Measurements from ENCODE around the gene GPR152.
"Not testable (repeated sequence)": the region's sequence is repeated elsewhere in the genome, so short reads cannot be mapped to it uniquely, and the experiment has no call there.

Gene GPR152

DNA sequence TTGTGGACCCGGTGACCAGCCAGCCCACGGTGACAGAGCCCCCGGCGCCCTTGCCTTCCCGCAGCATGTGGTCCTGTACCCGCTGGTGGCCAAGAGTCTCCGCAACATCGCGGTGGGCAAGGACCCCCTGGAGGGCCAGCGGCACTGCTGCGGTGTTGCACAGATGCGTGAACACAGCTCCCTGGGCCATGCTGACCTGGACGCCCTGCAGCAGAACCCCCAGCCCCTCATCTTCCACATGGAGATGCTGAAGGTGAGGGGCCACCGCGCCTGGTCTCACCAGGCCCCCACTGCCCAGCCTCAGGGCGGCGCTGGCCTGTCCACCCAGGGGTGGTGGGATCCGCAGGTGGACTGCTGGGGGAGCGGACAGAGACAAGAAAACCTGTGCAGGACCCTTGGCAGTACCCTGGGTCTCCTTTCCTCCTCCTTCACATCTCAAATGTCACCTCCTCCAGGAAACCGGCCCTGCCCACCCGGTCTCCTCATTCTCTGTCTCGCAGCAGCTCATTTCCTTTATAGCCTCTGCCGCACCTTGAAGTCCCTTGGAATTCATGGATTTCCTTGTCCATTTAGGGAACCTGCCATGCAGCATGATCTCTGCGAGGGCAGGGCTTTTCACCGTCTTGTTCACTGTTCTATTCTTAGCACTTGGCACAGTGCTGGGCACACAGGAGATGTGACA is 36.8 kb upstream of the GPR152 start:
- DNase-seq, result no peak

DNA sequence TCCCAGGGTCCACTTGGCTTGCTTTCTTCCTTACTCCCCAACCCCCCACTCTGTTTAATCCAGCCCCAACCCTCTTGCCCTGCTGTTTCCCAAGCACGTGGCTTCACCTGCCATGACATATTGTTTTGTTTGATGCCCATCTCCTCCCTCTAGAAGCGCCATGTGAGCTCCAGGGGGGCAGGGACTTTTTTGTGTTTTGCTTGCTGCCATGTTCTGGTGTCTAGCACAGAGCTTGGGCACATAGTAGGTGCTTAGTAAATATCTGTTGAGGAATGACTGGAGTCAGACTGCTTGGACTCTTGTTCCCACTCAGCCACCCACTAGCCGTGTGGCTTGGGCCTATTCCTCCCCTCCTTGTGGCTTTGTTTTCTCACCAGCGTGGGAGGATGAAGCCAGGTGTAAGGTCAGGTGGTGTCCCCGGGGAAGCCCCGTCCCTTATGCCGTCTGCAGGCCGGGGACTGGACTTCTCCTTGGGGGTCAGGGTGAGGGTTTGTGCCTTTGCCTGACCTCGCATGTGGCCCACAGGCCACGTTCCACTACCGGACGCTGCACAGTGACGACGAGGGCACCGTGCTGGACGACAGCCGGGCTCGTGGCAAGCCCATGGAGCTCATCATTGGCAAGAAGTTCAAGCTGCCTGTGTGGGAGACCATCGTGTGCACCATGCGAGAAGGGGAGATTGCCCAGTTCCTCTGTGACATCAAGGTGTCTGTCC is 34.1 kb upstream of the GPR152 start:
- no peak for DNase-seq

DNA sequence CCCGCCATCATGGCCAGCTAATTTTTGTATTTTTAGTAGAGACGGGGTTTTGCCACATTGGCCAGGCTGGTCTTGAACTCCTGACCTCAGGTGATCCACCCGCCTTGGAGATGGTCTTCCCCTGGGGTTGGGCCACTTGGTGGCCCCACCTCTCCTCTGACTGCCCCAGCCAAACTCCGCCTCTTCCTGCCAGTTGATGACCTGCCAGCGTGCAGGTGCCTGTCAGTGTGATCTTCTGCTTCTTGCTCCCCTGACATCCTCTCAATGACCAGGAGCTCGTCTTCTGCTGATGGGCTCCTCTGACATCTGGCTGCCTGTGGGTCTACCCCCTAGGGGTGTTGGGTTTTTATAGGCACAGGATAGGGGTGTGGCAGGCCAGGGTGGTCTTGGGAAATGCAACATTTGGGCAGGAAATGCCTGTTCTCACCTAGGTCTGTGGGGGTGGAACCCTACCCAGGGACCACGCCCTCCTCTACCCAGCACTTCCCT is 33.4 kb upstream of the GPR152 start:
- peak; percentile 8 for DNase-seq

DNA sequence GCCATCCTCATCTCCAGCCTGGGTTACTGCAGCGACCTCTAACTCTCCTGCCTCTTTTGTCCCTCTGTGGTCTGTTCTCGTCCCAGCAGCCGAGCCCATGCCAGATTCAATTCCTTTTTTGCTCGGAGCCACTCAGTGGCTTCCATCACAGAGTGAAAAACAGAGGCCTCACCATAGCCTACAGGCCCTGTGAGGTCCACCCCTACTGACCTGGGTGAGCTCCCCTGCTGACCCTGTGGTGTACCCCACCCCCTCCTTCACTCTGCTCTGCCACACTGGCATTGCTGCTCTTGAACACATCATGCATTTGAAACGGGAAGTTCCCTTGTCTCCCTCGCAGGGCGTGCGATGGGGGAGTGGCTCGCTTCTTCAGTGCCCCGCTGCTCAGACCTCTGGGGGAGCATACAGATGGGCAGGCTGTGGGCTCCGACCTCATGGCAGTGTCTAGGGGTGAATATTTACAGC is 32.4 kb upstream of the GPR152 start:
- no peak for DNase-seq

DNA sequence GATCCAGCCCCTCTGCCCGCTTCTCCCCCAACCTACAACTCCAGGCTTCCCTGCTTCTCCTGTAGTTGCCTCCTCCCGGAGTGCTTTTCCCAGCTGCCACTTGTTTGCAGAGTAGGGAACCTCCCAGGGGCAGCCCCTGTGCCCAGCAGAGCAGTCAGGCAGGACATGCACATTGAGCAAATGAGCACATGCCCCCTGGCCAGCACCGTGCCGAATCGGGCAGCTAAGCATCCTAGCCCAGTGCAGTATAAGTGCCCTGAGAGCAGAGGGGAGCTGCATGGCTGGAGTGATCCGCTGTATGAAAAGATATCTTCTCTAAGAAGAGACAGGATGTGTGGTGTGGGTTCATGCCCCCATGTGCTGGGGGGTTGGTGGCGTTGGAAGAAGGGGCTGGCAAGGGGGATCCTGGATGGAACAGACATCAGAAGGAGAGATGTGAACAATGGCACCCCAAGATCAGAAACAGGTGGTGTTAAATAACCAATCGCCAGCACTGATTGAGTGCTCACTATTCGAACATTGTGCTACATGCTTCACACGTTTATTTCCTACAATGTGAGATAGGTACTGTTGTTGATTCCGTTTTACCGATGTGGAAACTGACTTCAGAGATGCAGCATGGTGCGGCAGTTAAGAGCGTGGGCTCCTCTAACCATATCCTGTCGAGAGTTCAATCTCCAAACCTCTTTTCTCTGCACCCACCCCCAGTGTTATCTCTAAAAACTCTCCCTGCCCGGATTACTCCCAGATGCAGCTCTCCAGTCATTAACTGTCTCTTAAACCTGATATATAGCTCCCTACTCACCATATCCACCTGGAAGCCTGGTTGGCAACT is 31.5 kb upstream of the GPR152 start:
- DNase-seq, result no peak

DNA sequence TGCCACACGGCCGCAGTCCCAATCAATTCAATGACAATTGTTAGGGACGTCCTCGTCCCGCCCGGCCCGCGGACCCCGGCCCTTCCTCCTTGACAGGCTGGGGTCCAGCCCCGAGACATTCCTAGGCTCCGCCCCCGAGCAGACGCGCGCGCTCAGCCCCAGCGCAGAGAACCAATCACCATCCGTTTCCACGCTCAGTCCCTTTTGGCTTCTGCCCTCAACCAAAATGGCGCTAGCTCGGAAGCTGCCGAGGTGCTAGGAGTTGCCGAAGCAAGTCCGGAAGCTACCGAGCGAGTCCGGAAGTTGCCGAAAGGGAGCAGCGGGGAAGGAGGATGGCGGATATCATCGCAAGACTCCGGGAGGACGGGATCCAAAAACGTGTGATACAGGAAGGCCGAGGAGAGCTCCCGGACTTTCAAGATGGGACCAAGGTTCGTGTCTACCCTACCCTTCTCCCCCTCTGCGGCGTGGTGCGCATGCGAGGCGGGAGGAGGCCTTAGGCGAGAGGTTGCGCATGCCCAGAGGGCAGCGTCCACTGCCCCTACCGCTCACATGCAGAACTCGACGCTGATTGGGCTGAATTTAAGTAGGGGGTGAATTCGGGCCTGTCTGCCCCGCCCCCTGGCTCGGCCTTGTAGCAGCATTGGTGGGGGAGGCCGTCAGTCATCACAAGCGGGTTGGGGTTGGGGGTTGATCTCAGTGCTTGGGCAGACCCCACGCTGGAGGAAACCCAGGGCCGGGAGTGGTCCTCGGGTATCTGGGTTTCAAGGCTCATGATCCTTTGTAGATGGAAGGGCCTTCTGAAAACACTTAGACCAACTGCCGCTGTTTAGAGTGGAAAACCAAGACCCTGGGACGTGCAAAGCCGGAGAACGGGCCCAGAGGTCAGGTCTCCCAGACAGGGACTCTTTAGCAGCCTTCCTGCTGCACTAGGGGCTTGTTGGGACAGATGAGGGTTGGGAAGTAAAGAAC is 30.6 kb upstream of the GPR152 start, which contains the start of gene AIP:
Gene AIP, plus strand, starts transcription at position 200 of the 972 bp plus-strand sequence. Its CDS starts 133 bp downstream, at position 333.
- DNase-seq, result peak; percentile 98

DNA sequence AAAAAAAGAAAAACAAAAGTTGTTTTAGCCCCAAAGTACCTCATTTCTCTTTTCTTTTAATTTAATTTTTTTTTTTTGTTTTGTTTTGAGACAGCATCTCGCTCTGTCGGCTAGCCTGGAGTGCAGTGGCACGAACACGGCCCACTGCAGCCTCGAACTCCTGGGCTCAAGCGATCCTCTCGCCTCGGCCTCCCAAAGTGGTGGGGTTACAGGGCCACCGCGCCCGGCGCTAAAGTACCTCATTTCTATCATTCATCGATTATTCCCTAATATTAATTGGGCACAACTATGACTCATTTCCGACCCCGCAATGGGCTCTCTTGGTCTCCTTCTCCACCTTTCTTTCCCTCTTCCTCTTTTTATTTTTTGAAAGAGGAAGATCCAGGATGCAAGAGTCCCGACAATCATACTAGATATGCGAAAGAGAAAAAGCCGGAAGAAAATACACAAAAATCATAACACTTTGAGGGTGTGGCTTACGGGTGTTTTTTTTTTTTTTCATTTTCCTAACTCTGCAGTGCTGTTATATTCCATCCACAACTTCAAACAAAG is 29.8 kb upstream of the GPR152 start:
- no peak for DNase-seq

DNA sequence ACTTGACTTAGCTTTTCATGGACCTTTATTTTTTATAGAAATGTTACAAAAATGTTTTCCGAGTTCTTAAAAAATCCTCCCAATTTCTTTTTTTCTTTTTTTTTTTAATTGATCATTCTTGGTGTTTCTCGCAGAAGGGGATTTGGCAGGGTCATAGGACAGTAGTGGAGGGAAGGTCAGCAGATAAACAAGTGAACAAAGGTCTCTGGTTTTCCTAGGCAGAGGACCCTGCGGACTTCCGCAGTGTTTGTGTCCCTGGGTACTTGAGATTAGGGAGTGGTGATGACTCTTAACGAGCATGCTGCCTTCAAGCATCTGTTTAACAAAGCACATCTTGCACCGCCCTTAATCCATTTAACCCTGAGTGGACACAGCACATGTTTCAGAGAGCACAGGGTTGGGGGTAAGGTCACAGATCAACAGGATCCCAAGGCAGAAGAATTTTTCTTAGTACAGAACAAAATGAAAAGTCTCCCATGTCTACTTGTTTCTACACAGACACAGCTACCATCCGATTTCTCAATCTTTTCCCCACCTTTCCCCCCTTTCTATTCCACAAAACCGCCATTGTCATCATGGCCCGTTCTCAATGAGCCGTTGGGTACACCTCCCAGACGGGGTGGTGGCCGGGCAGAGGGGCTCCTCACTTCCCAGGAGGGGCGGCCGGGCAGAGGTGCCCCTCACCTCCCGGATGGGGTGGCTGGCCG is 25.0 kb upstream of the GPR152 start:
- DNase-seq, result not testable (repeated sequence)

DNA sequence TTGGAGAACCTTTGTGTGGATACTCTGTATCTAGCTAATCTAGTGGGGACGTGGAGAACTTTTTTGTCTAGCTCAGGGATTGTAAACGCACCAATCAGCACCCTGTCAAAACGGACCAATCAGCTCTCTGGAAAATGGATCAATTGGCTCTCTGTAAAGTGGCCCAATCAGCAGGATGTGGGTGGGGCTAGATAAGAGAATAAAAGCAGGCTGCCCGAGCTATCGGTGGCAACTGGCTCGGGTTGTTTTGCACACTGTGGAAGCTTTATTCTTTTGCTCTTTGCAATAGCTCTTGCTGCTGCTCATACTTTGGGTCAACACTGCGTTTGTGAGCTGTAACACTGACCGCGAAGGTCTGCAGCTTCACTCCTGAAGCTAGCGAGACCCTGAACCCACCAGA is 24.2 kb upstream of the GPR152 start:
- not testable (repeated sequence) for DNase-seq

DNA sequence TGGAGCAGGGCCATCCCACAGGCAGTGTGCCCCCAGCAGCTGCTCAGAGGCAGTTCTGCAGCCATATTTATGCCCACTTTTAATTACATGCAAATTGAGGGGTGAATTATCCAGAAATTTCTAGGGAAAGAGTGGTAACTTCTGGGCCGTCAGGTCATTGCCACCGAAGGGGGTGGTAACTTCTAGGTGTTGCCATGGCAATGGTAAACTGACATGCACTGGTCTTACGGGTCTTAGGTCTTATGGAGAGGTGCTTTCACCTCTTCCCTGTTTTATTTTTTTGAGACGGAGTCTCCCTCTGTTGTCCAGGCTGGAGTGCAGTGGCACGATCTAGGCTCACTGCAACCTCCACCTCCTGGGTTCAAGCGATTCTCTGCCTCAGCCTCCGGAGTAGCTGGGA is 20.4 kb upstream of the GPR152 start:
- DNase-seq, result no peak

DNA sequence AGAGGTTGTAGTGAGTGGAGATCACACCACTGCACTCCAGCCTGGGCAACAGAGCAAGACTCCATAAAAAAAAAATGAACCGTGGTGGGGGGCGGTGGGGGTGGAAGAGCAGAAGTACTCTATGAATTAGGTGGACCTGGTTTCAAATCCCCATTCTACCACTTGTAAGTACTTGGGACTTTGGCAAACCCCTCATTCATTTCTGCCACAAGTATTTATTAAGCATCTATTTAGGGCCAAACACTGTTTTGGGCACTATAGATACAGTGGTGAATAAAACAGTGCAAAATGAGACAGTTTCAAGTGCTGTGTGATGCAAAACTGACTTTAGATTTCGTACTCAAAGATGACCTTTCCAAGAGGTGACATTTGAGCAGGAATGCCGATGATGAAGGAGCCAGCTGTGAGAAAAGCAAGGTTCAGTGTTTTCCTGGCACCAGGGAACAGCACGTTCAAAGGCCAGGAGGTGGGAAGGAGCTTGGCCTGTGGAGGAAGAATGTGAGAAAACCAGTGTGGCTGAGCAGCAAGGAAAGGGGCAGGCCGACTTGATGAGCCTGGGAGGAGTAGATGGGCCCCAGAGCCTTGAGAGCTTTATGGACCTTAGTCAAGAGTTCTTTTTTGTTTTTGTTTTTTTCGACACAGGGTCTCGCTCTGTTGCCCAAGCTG is 17.9 kb upstream of the GPR152 start:
- no peak for DNase-seq

DNA sequence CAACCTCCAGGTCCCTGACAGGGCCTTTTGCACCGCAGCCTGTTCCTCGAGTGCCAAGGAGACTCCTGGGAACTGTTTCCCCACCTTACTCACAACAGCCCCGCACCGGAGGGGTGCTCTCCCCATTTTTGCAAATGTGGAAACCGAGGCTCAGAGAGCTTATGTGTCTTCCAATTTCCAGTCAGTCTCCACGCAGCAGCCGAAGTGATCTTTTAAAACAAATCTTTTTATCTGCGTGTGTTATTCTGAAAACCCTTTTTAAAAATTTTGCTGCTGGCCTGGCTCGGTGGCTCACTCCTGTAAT is 16.9 kb upstream of the GPR152 start:
- DNase-seq, result no peak

DNA sequence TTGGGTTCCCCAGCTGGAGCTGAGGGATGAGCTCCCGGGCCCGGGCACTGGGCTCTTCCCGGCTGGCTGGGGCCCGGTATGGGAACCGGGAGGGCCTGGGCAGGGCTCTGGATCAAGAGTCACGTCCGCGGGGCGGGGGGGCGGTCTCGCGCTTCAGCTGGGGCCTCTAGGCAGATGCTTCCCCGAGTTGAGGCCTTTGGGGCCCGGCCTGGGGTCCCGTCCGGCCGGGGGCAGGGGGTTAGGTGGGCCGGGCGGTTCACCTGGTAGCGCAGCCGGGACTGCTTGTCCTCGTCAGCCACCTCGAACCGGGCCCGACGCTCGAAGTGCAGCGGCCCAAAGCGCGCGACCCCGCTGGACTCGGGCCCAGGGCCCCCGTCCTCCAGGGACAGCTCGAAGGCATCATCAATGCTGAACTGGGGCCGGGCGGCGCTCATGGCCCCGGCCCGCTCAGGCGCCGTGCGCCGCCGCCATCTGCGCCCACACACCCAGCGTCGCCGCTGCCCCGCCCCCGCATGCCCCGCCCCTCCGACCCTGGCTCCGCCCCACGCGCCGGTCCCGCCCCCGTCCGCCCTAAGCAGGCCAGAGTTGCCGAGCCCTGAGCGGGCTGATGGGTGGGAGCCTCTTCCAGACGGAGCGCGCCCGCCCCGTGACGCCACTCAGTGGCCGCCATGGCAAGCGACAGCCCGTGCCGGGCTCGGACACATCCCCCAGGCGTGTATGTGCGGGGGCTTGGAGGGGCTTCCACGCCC is 16.4 kb upstream of the GPR152 start, which contains the start of gene TMEM134:
Gene TMEM134, minus strand, starts transcription at position 493 of the 749 bp plus-strand sequence. Its CDS starts 59 bp downstream, at position 434.
- peak; percentile 85 for DNase-seq

DNA sequence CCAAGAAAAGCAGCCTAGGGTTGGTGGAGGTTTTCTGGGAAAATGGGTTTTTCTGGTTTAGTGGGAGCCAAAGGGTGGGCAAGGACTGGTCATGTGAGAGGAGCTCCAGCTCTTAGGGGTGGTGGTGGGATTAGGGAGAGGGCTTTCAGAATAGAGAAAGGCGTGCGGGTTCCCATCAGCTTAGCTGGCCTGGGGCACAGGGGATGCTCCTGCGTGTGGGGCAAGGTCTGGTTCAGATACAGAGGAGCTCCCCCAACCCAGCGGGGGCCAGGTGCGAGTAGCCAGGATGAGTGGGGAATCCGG is 15.9 kb upstream of the GPR152 start:
- no peak for DNase-seq

DNA sequence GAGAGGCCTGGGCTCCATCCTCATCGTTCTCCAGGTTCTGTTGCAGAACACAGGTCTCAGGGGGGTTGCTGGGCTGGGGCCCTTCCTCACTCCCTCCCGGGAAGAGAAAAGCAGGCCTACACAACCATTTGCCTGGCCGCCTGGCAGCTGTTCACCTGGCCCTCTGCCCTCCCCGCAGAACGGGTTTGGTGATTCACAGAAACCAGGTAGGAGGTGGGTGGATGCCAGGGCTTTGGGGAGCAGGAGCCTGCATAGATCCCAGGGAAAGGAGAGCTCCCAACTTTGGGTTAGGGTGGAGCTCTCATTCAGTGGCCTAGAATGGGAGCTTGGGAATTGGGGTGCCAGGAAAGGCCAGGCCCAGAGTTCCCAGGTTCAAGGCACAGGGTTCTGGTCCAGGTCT is 15.5 kb upstream of the GPR152 start:
- peak; percentile 8 for DNase-seq

DNA sequence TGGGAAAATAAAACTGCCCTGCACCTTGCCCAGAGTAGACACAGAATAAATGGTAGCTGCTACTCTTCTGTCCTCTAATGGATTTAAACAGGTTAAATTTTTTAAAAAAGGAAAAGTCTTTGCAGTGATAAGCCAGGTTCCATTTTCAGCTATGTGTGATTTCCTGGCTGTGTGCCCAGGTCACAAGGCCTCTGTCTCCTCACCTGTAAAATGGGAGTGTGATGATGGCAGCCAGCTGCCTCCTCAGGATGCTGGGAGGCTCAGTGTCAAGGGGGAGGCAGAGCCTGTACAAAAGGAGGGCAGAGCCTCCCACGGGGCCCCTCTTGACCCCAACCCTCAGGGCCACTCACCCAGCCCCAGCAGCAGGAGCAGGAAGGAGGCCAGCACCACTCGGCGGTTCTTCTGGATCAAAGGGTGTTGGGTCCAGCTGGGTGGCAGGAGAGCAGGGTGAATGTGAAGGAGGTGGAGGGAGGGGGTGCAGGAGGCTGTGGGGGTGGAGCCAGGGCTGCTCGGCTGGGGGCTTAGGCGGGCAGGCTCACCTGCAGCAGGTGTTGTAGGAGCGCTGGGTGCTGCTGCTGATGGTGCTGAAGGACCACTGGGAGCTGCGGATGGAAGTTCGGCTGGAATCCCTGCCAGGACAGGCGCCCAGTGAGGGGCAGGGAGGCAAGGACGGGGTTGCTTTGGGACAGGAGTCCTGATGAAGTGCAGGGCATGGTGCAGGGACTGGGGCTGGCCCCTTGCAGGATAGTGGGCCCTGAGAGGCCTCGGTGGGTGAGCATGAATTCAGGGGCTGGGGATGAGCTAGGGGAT is 14.6 kb upstream of the GPR152 start:
- DNase-seq, result no peak

DNA sequence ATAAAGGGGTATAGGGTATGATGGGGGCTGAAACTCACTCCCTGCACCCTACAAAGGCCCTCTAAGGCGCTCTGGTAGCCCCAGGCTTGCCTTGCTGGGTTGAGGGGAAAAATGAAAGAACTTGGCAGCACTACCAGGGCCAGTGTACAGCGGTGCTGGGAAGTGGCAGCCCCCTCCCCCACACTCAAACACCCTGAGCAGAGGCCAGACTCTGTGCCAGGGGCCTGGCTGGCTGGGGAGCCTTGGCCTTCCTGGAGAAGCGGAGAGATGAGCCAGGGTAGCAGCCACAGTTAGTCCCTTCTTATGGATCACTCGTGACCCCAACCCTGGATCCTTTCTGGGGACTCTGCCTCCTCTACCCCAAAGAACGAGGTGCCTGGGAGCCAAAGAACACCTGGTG is 13.8 kb upstream of the GPR152 start:
- DNase-seq, result peak; percentile 11

DNA sequence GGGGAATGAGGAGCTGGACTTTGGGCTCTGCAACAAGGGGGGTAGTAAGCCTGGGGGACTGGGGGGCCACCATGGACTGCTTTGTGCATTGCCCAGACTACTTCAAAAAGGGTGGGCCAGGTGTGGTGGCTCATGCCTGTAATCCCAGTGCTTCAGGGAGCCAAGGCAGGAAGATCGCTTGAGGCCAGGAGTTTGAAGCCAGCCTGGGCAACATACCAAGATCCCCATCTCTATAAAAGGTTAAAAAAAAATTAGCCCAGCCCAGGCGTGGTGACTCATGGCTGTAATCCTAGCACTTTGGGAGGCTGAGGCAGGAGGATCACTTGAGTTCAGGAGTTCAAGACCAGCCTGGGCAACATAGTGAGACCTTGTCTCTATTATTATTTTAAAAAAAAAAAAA is 13.0 kb upstream of the GPR152 start:
- not testable (repeated sequence) for DNase-seq

DNA sequence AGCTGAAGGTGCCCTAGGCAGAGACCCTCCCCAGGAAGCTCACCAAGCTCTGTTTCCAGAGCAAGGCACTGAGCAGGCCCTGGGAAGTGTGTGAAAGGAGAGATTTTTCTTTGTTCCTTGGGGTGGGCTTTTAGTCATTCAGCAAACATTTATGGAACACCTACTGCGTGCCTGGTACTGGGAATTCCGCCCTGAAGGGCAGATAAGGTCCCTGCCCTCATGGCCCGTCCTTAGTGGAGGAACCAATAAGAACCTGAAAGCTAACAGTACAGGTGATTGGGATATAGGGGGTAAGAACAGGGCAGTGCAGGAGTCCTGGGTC is 12.6 kb upstream of the GPR152 start:
- DNase-seq, result no peak

Measured in NCI-H2029 (cell line).